Suprapubic skin (tissue), 4 donors: ENCODE measurements around the gene STK36. TPM values are rescaled to one million over a fixed set of nuclear protein-coding genes. Genes with fewer than 3 reads are reported as not detected.

Experiments
- DNase-seq, 2 donors: peaks; one replicate each; pipeline ENCODE4 v3.0.0-alpha.2; 2019; ENCODE audit warnings: low spot score in 2 of 2
- H3K27ac ChIP-seq: fragments of 200-600 bp; sonication (generic); one replicate; pipeline ENCODE4 v1.5.1; 2019
- H3K27me3 ChIP-seq: fragments of 200-600 bp; sonication (generic); one replicate; pipeline ENCODE4 v1.5.1; 2019
- H3K36me3 ChIP-seq: fragments of 200-600 bp; sonication (generic); one replicate; pipeline ENCODE4 v1.5.1; 2019
- H3K4me1 ChIP-seq: fragments of 200-600 bp; sonication (generic); one replicate; pipeline ENCODE4 v1.5.1; 2019
- H3K4me3 ChIP-seq: fragments of 200-600 bp; sonication (generic); one replicate; pipeline ENCODE4 v1.5.1; 2019; ENCODE audit warnings: mild to moderate bottlenecking
- H3K9me3 ChIP-seq: fragments of 200-600 bp; sonication (generic); one replicate; pipeline ENCODE4 v1.5.1; 2019
- CTCF ChIP-seq, 2 donors: fragments of 200-600 bp in 1 of 2; fragments of 450-650 bp in 1 of 2; sonication (generic) in 1 of 2; IDR thresholded peaks; one replicate each; pipeline ENCODE4 v1.5.1; 2016 to 2019; ENCODE audit warnings: antibody characterized with exemption in 2 of 2, mild to moderate bottlenecking in 1 of 2, moderate library complexity in 1 of 2
- EP300 ChIP-seq: sonication (generic); formaldehyde crosslinking; IDR thresholded peaks from one replicate; pipeline ENCODE4 v1.6.1; 2017; ENCODE audit warnings: antibody characterized with exemption
- POLR2A ChIP-seq, 2 donors: fragments of 450-650 bp; IDR thresholded peaks; one replicate each; pipeline ENCODE4 v1.6.1; 2017; ENCODE audit warnings: antibody characterized with exemption in 2 of 2, mild to moderate bottlenecking in 2 of 2, moderate library complexity in 2 of 2
- POLR2AphosphoS5 ChIP-seq, 3 donors: sonication (generic); formaldehyde crosslinking; IDR thresholded peaks; one replicate each; pipeline ENCODE4 v1.6.1; 2017; ENCODE audit warnings: antibody characterized with exemption in 3 of 3
- WGBS: methylation state at CpG from one replicate; pipeline ENCODE4 v1.1.5; 2018; 5-methylcytosine and 5-hydroxymethylcytosine counted together
- total RNA-seq, 4 donors: library from RNA; depleted of rRNA; stranded (reverse); fragments of >200 nt; gene quantifications; one replicate each; pipeline ENCODE4 v1.1.0, GENCODE V29; 2016

The STK36 gene
- total RNA-seq, 4 donors from 2014 or later, result 20.7 to 43.4 (median 21.9) TPM

- no peak for DNase-seq
- Histone ChIP-seq H3K9me3 (no peaks in the 10 kb centered on the region), H3K4me3 (no peak overlapping the region), H3K36me3 (no peaks in the 10 kb centered on the region), H3K27ac (no peak overlapping the region), H3K27me3 (no peaks in the 10 kb centered on the region), H3K4me1 (peaks cover 11% of the 10 kb centered on the region)
- WGBS, result 92% methylated on average over 19 of the region's 19 CpGs
- no peak for TF ChIP-seq CTCF (IDR thresholded peaks at IDR 0.05)
- no peak for TF ChIP-seq EP300
- TF ChIP-seq POLR2A (IDR thresholded peaks at IDR 0.05), result no peak
- TF ChIP-seq POLR2AphosphoS5 (IDR thresholded peaks at IDR 0.05), result no peak
Measured at GRCh38 chr2:218720048-218721041, 48.5 kb downstream of the STK36 start.

GRCh38 chr2:218721488-218721887 lies 49.6 kb downstream of the STK36 start:
- Histone ChIP-seq H3K36me3 (no peaks in the 10 kb centered on the region), H3K27ac (no peak overlapping the region), H3K4me1 (peaks cover 10% of the 10 kb centered on the region), H3K9me3 (no peaks in the 10 kb centered on the region), H3K4me3 (no peak overlapping the region), H3K27me3 (no peaks in the 10 kb centered on the region)
- no peak for TF ChIP-seq POLR2A (IDR thresholded peaks at IDR 0.05)
- no peak for TF ChIP-seq EP300
- no peak for TF ChIP-seq CTCF (IDR thresholded peaks at IDR 0.05)
- DNase-seq, result no peak

GRCh38 chr2:218721934-218722333 lies 50.0 kb downstream of the STK36 start:
- peaks cover 5% of the 10 kb centered on the region for H3K4me1 ChIP-seq
- TF ChIP-seq CTCF (IDR thresholded peaks at IDR 0.05), result no peak
- no peak for TF ChIP-seq EP300
- TF ChIP-seq POLR2A (IDR thresholded peaks at IDR 0.05), result no peak
- no peak for TF ChIP-seq POLR2AphosphoS5 (IDR thresholded peaks at IDR 0.05)
- H3K4me3 ChIP-seq, result no peak overlapping the region
- no peaks in the 10 kb centered on the region for H3K27me3 ChIP-seq
- 87% methylated on average over 2 of the region's 2 CpGs for WGBS
- no peaks in the 10 kb centered on the region for H3K36me3 ChIP-seq
- no peaks in the 10 kb centered on the region for H3K9me3 ChIP-seq
- DNase-seq, result no peak
- no peak overlapping the region for H3K27ac ChIP-seq

GRCh38 chr2:218722419-218722818 lies 50.5 kb downstream of the STK36 start:
- Histone ChIP-seq H3K27ac (no peak overlapping the region), H3K9me3 (no peaks in the 10 kb centered on the region), H3K36me3 (peaks cover under 1% of the 10 kb centered on the region), H3K4me1 (peaks cover under 1% of the 10 kb centered on the region), H3K27me3 (no peaks in the 10 kb centered on the region), H3K4me3 (no peak overlapping the region)
- no peak for TF ChIP-seq CTCF (IDR thresholded peaks at IDR 0.05)
- no peak for TF ChIP-seq POLR2A (IDR thresholded peaks at IDR 0.05)
- TF ChIP-seq POLR2AphosphoS5 (IDR thresholded peaks at IDR 0.05), result no peak
- TF ChIP-seq EP300, result no peak
- 47% methylated on average over 1 of the region's 1 CpG for WGBS
- DNase-seq, result no peak
